ENCODE data around the gene CYP4F22.

- TF ChIP-seq GATA3 (IDR thresholded peaks at IDR 0.05; ENCODE audit: low read depth, low read length) (no peak), GATA2 (IDR thresholded peaks at IDR 0.05; ENCODE audit: low read depth, low read length) (no peak)
These were observed 6.1 kb upstream of the CYP4F22 start for GRCh38 chr19:15502264-15502663.
